RKO (cell line): ENCODE results near the gene ETDC.

Source experiments
- DNase-seq: peaks from one replicate; pipeline ENCODE4 v3.0.0-alpha.2; 2016; ENCODE audit warnings: low spot score

Gene ETDC

GRCh38 chrX:135346975-135347374 lies 37.7 kb downstream of the ETDC start:
- DNase-seq: no peak

GRCh38 chrX:135347381-135348016 lies 38.2 kb downstream of the ETDC start:
- no peak for DNase-seq

DNA sequence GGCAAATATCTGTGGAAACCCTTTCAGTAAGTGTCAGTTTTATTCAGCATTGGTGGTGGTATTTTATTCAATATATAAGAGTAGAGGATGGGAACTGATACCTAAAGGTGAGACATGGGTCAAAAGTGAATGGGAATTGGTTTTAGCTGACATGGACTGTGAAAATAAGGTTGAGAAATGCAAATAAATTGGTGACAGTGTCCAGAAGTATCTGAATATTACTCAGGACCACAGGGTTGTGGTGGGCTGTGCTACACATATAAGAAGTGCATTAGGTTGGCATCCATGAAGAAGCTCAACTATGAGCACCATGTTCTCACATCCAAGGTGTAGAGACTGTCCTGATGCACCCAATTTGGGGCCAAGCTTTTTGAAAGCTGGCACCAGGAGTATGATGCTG lies 45.0 kb downstream of the ETDC start:
- DNase-seq: no peak
